ENCODE data around the gene RAD51. TPM values are rescaled to one million over a fixed set of nuclear protein-coding genes. Genes with fewer than 3 reads are reported as not detected.

Gene RAD51
- total RNA-seq, 6 donors from 2014 or later: 1.0 to 3.4 (median 2.1) TPM; not detected in 1

DNA sequence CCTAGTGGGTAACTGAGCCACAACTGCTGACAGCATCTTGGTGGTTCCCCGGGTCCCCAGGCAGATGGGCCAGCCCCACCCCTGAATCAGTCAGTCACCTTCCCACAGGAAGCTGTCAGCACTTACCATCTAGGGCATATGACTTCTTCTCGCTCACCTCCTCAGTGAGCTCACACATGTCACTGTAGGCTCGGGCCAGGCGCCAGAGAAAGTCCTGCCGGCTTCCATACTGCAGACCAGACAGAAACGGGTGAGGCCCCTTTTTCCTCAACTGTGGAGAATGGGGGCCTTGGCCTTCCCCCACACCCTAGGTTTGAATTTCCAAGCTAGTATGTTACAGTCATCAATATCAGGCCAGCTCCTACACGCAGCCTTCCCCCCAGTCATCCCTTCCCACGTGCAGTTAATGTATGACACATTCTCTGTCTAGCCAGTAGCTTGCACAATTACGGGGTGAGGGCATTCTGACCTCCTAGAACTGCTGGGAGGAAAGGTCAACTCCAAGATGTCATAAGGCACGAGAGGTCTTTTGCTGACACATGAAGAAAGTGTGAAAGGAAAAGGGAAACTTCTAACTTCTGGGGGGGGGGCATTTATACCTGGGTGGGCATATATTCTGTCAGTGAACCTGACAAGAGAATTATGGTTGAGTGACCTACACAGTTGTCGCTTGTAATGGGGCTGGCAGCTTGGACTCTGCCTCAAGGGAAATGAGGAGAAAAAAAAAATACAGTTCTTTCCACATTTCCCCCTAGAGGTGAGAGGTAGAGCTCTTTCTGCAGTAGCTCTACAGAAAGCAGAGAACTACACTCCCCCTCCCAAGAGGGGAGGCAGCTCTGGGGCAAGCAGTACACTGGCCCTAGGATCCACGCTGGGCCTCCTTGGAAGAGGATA is 49.2 kb downstream of the RAD51 start:
- 69 to 74% methylated on average over 11 to 12 of the region's 12 CpGs for WGBS, 2 donors

DNA sequence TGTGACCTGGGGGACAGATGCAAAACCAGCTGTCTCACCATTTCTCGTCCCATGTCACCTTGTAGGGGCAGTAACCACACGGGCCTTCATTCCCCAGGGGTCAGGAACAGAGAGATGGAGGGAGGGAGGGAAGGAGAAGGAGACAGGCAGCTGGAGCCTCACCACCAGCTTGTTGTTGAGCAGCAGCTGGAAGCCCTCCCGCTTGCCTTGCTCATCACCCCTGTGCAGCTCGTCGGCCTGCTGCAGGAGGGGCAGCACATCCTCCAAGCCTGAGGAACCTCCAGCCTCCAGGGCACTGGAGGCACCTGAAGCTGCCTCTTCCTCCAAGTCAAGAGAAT is 49.8 kb downstream of the RAD51 start:
- WGBS, 2 donors: 69 to 79% methylated on average over 5 of the region's 5 CpGs
- peaks cover 3 to 86% (median 40%) of the 10 kb centered on the region in 4 donors for H3K36me3 ChIP-seq
- ATAC-seq (ENCODE audit: low FRiP score in 2 of 2): no peak

More for the DNA sequence above, 49.2 kb downstream of the RAD51 start:
- Histone ChIP-seq H3K9me3 (no peaks in the 10 kb centered on the region), H3K36me3 (peaks cover 3 to 86% (median 42%) of the 10 kb centered on the region in 4 donors), H3K4me1 (peaks cover 0 to 7% (median 1%) of the 10 kb centered on the region in 4 donors), H3K27ac (peak overlapping the region in 3 of 4 donors; percentile 10 to 50 (median 19)), H3K27me3 (no peaks in the 10 kb centered on the region), H3K4me3 (no peak overlapping the region)
- TF ChIP-seq POLR2A (IDR thresholded peaks at IDR 0.05): no peak
- peak; percentile 9 to 14 for TF ChIP-seq POLR2AphosphoS5 (IDR thresholded peaks at IDR 0.05)
- TF ChIP-seq EP300 (IDR thresholded peaks at IDR 0.05): peak in 1 of 4 donors; percentile 63
- DNase-seq (peak in 1 of 2 donors; percentile 46), ATAC-seq (ENCODE audit: low FRiP score in 2 of 2) (peak in 1 of 2 donors; percentile 56)

DNA sequence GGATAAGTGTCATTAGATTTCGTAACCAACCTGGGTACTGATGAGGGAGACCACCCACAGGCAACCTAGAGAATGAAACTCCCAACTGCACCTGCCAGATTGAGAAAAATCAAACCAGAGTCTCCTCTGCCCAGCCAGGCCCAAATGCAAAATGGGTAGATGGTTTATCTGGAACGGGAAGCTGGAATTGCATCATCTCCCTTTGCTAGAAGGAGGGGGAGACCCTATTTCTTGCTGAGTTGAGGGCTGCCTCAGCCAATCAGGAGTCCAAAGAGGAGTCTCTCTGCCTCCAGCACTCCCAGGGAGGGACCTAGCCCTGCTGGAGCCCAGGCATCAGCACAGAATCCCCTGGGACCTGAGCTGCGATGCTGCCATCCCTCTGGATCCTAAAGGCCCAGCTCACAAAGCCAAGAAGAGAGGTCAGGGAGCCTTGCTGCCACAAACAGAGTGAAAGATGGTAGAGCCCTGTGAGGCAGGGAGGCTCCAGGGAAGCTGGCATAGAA is 52.0 kb downstream of the RAD51 start:
- Histone ChIP-seq H3K36me3 (peaks cover 6 to 89% (median 44%) of the 10 kb centered on the region in 4 donors), H3K9me3 (no peaks in the 10 kb centered on the region), H3K4me1 (peaks cover 0 to 7% (median 1%) of the 10 kb centered on the region in 4 donors), H3K27me3 (no peaks in the 10 kb centered on the region), H3K4me3 (no peak overlapping the region), H3K27ac (peak overlapping the region in 1 of 4 donors; percentile 48)
- 68 to 76% methylated on average over 3 of the region's 3 CpGs for WGBS, 2 donors
- TF ChIP-seq EP300 (IDR thresholded peaks at IDR 0.05): no peak
- no peak for TF ChIP-seq POLR2AphosphoS5 (IDR thresholded peaks at IDR 0.05)
- TF ChIP-seq CTCF (IDR thresholded peaks at IDR 0.05): no peak
- no peak for TF ChIP-seq POLR2A (IDR thresholded peaks at IDR 0.05)
- DNase-seq: peak in 1 of 2 donors; percentile 30
- peak; percentile 25 to 35 for ATAC-seq (ENCODE audit: low FRiP score in 2 of 2)

More for the DNA sequence above, 49.8 kb downstream of the RAD51 start:
- Histone ChIP-seq H3K27me3 (no peaks in the 10 kb centered on the region), H3K4me1 (peaks cover 0 to 7% (median 1%) of the 10 kb centered on the region in 4 donors), H3K27ac (peak overlapping the region in 2 of 4 donors; percentile 10 to 47), H3K4me3 (no peak overlapping the region), H3K9me3 (no peaks in the 10 kb centered on the region)
- TF ChIP-seq POLR2A (IDR thresholded peaks at IDR 0.05) (no peak), POLR2AphosphoS5 (IDR thresholded peaks at IDR 0.05) (no peak), EP300 (IDR thresholded peaks at IDR 0.05) (no peak), CTCF (IDR thresholded peaks at IDR 0.05) (no peak)
- DNase-seq: no peak

GRCh38 chr15:40747685-40748631 is 53.0 kb downstream of the RAD51 start:
- no peak for TF ChIP-seq POLR2AphosphoS5 (IDR thresholded peaks at IDR 0.05)
- peak in 1 of 4 donors; percentile 75 for TF ChIP-seq EP300 (IDR thresholded peaks at IDR 0.05)
- peak in 1 of 4 donors; percentile 16 for TF ChIP-seq POLR2A (IDR thresholded peaks at IDR 0.05)
- TF ChIP-seq CTCF (IDR thresholded peaks at IDR 0.05): no peak

More at GRCh38 chr15:40747685-40748631, 53.0 kb downstream of the RAD51 start:
- Histone ChIP-seq H3K36me3 (peaks cover 6 to 83% (median 42%) of the 10 kb centered on the region in 4 donors), H3K27ac (peak overlapping the region in 2 of 4 donors; percentile 0 to 48), H3K4me1 (peaks cover under 1 to 7% (median 4%) of the 10 kb centered on the region in 4 donors), H3K9me3 (no peaks in the 10 kb centered on the region), H3K27me3 (no peaks in the 10 kb centered on the region), H3K4me3 (no peak overlapping the region)
- WGBS, 2 donors: 72 to 73% methylated on average over 6 to 7 of the region's 7 CpGs
- peak in 1 of 2 donors; percentile 57 for DNase-seq
- ATAC-seq (ENCODE audit: low FRiP score in 2 of 2): peak; percentile 26 to 59

Data from upper lobe of left lung (tissue), 6 donors.